ENCODE data around the gene PLXDC2.

DNA sequence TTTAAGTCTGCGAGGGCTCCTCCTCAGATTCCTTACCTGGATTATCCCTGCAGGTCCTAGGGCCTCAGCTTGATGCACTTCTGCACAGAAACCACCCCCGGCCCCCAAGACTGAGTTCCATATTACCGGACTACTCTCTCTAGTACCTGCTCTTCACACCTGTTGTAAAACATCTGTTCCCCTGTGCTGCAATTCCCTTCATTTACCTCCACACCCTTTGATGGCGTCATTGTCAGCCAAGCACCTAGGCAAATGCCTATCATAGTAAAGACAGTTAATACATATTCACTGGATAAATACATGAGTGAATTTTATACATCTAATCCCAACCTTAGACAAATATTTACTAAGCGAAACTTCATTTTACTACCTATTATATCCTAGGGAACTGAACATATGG lies 275.5 kb downstream of the PLXDC2 start:
- TF ChIP-seq POLR2A (IDR thresholded peaks at IDR 0.05) (no peak), CTCF (IDR thresholded peaks at IDR 0.05) (no peak)

Measured in vagina (tissue), 2 donors.